Lower lobe of right lung (tissue), 2 donors: Measurements from ENCODE around the gene RMI1. TPM values are rescaled to one million over a fixed set of nuclear protein-coding genes. Genes with fewer than 3 reads are reported as not detected.
A peak's percentile ranks its signal among the peaks of the same experiment; 100 is the strongest.

Experiments
- ATAC-seq, 2 donors: fragments of 200-7000 bp; cut with Tn5 transposase; one replicate each; pipeline ENCODE4 v1.9.1; 2020 to 2022; ENCODE audit warnings: mild to moderate bottlenecking in 2 of 2, moderate library complexity in 2 of 2
- DNase-seq: peaks from one replicate; pipeline ENCODE4 v3.0.0-alpha.2; 2020
- H3K27ac ChIP-seq: fragments of 200-600 bp; one replicate; pipeline ENCODE4 v1.8.0; 2022
- H3K27me3 ChIP-seq: fragments of 200-600 bp; one replicate; pipeline ENCODE4 v1.8.0; 2022; ENCODE audit warnings: low read depth
- H3K36me3 ChIP-seq: fragments of 200-600 bp; one replicate; pipeline ENCODE4 v1.8.0; 2022; ENCODE audit warnings: mild to moderate bottlenecking
- H3K4me1 ChIP-seq: fragments of 200-600 bp; one replicate; pipeline ENCODE4 v1.8.0; 2022
- H3K4me3 ChIP-seq: fragments of 200-600 bp; one replicate; pipeline ENCODE4 v1.8.0; 2022; ENCODE audit warnings: mild to moderate bottlenecking
- H3K9me3 ChIP-seq: fragments of 200-600 bp; one replicate; pipeline ENCODE4 v1.8.0; 2022
- CTCF ChIP-seq: fragments of 200-600 bp; IDR thresholded peaks from one replicate; pipeline ENCODE4 v1.8.0; 2022; ENCODE audit warnings: antibody characterized with exemption, mild to moderate bottlenecking
- intact Hi-C: fragments of 100-400 bp; cut with DNase I; formaldehyde crosslinking; loops from one replicate; pipeline ENCODE4 v1.11.0; 2022
- total RNA-seq: library from RNA; stranded (reverse); fragmentation: NEBNext Ultra II Directional; extraction: Animal tissue kit (Norgen Biotek cat#: 25700); gene quantifications from one replicate; pipeline ENCODE4 v1.2.1, GENCODE V29; 2021
- donor health status: DM: no; HTN: yes; CAD: no; lungs with severe emphysema.

Gene RMI1
- total RNA-seq, 1 donor from 2014 or later = 6.7 TPM

- DNase-seq (no peak), ATAC-seq (no peak)
- H3K9me3 ChIP-seq = no peaks in the 10 kb centered on the region
- H3K4me3 ChIP-seq = no peak overlapping the region
- TF ChIP-seq CTCF = no peak
- intact Hi-C loops = no loop called here
- H3K27me3 ChIP-seq = no peaks in the 10 kb centered on the region
- H3K4me1 ChIP-seq = peaks cover 9% of the 10 kb centered on the region
- H3K36me3 ChIP-seq = peaks cover 2% of the 10 kb centered on the region
- no peak overlapping the region for H3K27ac ChIP-seq
Measured at GRCh38 chr9:83960991-83961390, 19.6 kb upstream of the RMI1 start.

DNA sequence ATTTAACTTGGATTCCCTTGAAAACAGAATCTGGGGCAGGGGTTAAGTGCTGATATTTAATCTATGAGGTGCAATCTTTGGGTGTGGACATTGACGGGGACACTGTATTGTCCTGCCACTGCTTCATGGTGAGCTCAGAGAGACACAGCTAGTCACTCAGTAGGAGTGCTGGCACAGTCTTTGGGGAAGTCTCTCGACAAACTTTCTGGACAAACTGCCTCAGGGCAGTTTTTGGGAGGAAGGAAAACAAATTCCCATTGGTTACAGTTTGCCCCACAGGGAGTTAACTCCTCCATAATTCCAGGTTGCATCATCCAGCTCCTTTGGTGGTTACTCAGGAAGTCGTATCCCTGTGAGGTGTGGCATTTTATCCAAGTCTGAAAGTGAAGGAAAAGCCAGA lies 18.4 kb upstream of the RMI1 start:
- H3K27ac ChIP-seq = no peak overlapping the region
- H3K4me1 ChIP-seq = peaks cover 6% of the 10 kb centered on the region
- ATAC-seq = no peak
- DNase-seq = no peak
- H3K4me3 ChIP-seq = no peak overlapping the region
- intact Hi-C loops = no loop called here
- no peak for TF ChIP-seq CTCF
- H3K27me3 ChIP-seq = no peaks in the 10 kb centered on the region
- peaks cover 14% of the 10 kb centered on the region for H3K36me3 ChIP-seq
- H3K9me3 ChIP-seq = no peaks in the 10 kb centered on the region

DNA sequence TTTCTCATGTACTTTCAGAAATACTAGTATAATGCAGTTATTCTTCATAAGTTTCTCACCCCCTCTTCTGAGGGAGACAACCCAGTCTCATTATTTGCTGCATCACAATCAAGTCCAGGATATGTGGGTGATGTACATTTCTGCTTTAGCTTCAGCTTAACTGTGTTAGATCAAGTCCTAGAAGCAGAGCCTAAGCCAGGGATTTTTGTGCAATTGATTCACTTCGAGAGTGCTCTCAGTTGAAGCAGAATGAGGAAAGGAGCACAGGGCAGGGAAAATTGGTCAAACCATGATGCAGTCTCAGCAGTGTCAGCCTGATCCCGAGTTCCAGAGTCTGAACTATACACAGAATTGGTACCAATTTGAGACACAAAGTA lies 15.6 kb upstream of the RMI1 start:
- TF ChIP-seq CTCF = no peak
- intact Hi-C loops = no loop called here
- H3K27me3 ChIP-seq = no peaks in the 10 kb centered on the region
- DNase-seq = no peak
- no peaks in the 10 kb centered on the region for H3K9me3 ChIP-seq
- H3K36me3 ChIP-seq = peaks cover 42% of the 10 kb centered on the region
- H3K27ac ChIP-seq = no peak overlapping the region
- no peak overlapping the region for H3K4me3 ChIP-seq
- H3K4me1 ChIP-seq = peaks cover 4% of the 10 kb centered on the region
- ATAC-seq = peak in 1 of 2 donors; percentile 8

DNA sequence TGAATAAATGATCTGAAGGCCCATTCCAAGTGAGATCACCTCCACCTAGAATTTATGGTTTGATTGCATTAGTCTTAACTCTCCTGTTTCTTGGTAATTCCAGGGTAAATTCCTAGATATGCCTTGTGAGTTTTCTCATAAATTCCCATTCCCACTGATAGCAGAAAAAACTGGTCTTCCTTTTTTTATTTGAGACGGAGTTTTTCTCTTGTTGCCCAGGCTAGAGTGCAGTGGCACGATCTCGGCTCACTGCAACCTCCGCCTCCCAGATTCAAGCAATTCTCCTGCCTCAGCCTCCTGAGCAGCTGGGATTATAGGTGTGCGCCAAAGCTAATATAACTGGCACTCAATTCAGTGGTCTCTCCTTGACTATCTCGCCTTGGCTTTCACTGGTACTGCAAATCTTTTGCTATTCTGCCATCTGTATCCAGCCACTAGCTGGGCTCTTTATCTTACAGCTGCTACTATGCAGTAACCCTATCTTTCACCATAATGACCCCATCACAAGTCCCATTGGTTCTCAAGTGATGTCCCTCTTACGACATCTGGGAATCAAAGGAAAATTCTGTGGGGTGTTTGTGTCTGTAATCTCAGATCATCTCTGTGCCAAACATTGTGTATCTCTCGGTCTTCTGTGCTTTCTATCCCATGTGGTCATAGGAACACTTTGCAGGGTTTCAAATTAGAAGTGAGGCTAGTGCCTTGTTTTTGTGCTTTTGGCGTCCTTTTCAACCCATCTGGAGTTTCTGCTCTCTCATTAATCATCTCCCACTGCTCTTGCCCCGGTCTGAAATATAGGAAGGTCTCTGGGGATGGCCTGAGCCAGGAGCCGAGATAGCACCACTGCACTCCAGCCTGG lies 15.0 kb upstream of the RMI1 start:
- H3K4me1 ChIP-seq = peaks cover 6% of the 10 kb centered on the region
- H3K27ac ChIP-seq = no peak overlapping the region
- intact Hi-C loops = no loop called here
- peak; percentile 28 to 52 for ATAC-seq
- no peaks in the 10 kb centered on the region for H3K27me3 ChIP-seq
- no peak for DNase-seq
- peaks cover 48% of the 10 kb centered on the region for H3K36me3 ChIP-seq
- no peak overlapping the region for H3K4me3 ChIP-seq
- no peak for TF ChIP-seq CTCF
- no peaks in the 10 kb centered on the region for H3K9me3 ChIP-seq

DNA sequence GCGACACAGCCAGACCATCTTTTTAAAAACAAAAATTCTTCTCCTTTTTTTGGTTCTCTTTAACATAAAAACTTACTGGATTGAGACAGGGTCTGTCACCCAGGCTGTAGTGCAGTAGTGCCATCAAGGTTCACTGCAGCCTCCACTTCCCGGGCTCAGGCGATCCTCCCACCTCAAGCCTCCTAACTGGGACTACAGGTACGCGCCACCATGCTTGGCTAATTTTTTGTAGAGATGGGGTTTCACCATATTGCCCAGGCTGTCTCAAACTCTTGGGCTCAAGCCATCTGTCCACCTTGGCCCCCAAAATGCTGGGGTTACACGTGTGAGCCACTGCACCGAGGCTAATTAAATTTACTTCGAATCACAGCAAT lies 14.4 kb upstream of the RMI1 start:
- Histone ChIP-seq H3K27me3 (no peaks in the 10 kb centered on the region), H3K36me3 (peaks cover 54% of the 10 kb centered on the region), H3K27ac (no peak overlapping the region), H3K4me1 (peaks cover 6% of the 10 kb centered on the region), H3K4me3 (no peak overlapping the region), H3K9me3 (no peaks in the 10 kb centered on the region)
- intact Hi-C loops = no loop called here
- ATAC-seq (peak; percentile 18 to 21), DNase-seq (no peak)
- TF ChIP-seq CTCF = no peak
